Prostate gland (tissue), 2 donors: ENCODE results near the gene ENTPD3.

Experiments
- CTCF ChIP-seq, 4 experiments: fragments of 200-600 bp in 2 of 4; fragments of 450-650 bp in 2 of 4; sonication (generic) in 2 of 4; IDR thresholded peaks; 1 replicate in 3 of 4; 2 replicates in 1 of 4; pipeline ENCODE4 v1.5.1; 2016 to 2019; ENCODE audit warnings: antibody characterized with exemption in 4 of 4, mild to moderate bottlenecking in 2 of 4, moderate library complexity in 2 of 4
- POLR2A ChIP-seq: fragments of 450-650 bp; IDR thresholded peaks from one replicate; pipeline ENCODE4 v1.6.1; 2016; ENCODE audit warnings: antibody characterized with exemption, mild to moderate bottlenecking
- POLR2AphosphoS5 ChIP-seq: sonication (generic); formaldehyde crosslinking; IDR thresholded peaks from one replicate; pipeline ENCODE4 v1.6.1; 2017; ENCODE audit warnings: antibody characterized with exemption

- TF ChIP-seq POLR2A (no peak), CTCF (IDR thresholded peaks at IDR 0.05) (no peak), POLR2AphosphoS5 (no peak)
Observed at GRCh38 chr3:40463579-40463978, 76.6 kb downstream of the ENTPD3 start.
